Loucy (cell line): ENCODE measurements around the gene ABCB10.

Experiments used
- H2AFZ ChIP-seq: fragments of 200-600 bp; sonication (generic); 2 replicates; pipeline ENCODE4 v1.6.0; 2016; ENCODE audit warnings: antibody characterized with exemption, mild to moderate bottlenecking, low read length, moderate library complexity
- H3F3A ChIP-seq: fragments of 200-600 bp; 2 replicates; pipeline ENCODE4 v1.6.0; 2016; ENCODE audit warnings: antibody characterized with exemption, low read depth, mild to moderate bottlenecking
- H3K27me3 ChIP-seq: fragments of 200-600 bp; sonication (generic); 2 replicates; pipeline ENCODE4 v1.6.1; 2014; ENCODE audit warnings: low read length, mild to moderate bottlenecking; ENCODE audit not compliant: insufficient read depth, poor library complexity, severe bottlenecking
- H3K36me3 ChIP-seq: fragments of 200-600 bp; sonication (generic); 2 replicates; pipeline ENCODE4 v1.6.1; 2016; ENCODE audit warnings: low read length; ENCODE audit not compliant: insufficient read depth
- H3K4me1 ChIP-seq: fragments of 200-600 bp; sonication (generic); 2 replicates; pipeline ENCODE4 v1.5.1; 2014; ENCODE audit warnings: low read length, mild to moderate bottlenecking; ENCODE audit not compliant: insufficient read depth, poor library complexity, severe bottlenecking
- H3K4me2 ChIP-seq: fragments of 200-600 bp; sonication (generic); 2 replicates; pipeline ENCODE4 v1.6.0; 2014; ENCODE audit warnings: antibody characterized with exemption, low read length, low read depth, mild to moderate bottlenecking; ENCODE audit not compliant: poor library complexity, severe bottlenecking
- H3K4me3 ChIP-seq: fragments of 200-600 bp; sonication (generic); 2 replicates; pipeline ENCODE4 v1.5.1; 2014; ENCODE audit warnings: low read length, mild to moderate bottlenecking, mixed read lengths; ENCODE audit not compliant: poor library complexity, severe bottlenecking
- H3K79me2 ChIP-seq: fragments of 200-600 bp; sonication (generic); 2 replicates; pipeline ENCODE4 v1.6.1; 2014; ENCODE audit warnings: low read length; ENCODE audit not compliant: insufficient read depth
- H3K9ac ChIP-seq: fragments of 200-600 bp; sonication (generic); 2 replicates; pipeline ENCODE4 v1.6.0; 2014; ENCODE audit warnings: mild to moderate bottlenecking, low read depth, low read length, moderate library complexity; ENCODE audit not compliant: poor library complexity, severe bottlenecking
- H3K9me2 ChIP-seq: fragments of 200-600 bp; sonication (generic); replicated peaks from 2 replicates; pipeline ENCODE4 v1.6.1; 2016; ENCODE audit warnings: low read depth, low read length, mixed read lengths
- H3K9me3 ChIP-seq: fragments of 200-600 bp; sonication (generic); 2 replicates; pipeline ENCODE4 v1.6.1; 2014; ENCODE audit warnings: mild to moderate bottlenecking, antibody characterized with exemption, low read length, low read depth; ENCODE audit not compliant: insufficient read depth
- H4K20me1 ChIP-seq: fragments of 200-600 bp; sonication (generic); 2 replicates; pipeline ENCODE4 v1.6.0; 2014; ENCODE audit warnings: antibody characterized with exemption, low read length, mild to moderate bottlenecking; ENCODE audit not compliant: insufficient read depth, poor library complexity, severe bottlenecking
- CTCF ChIP-seq: fragments of 200-600 bp; sonication (generic); conservative IDR thresholded peaks from 2 replicates; pipeline ENCODE4 v1.5.1; 2014; ENCODE audit warnings: mild to moderate bottlenecking, antibody characterized with exemption, low read length
- EZH2phosphoT487 ChIP-seq: fragments of 200-600 bp; IDR thresholded peaks from 2 replicates; pipeline ENCODE4 v1.6.1; 2018; ENCODE audit warnings: antibody characterized with exemption, mild to moderate bottlenecking, moderate library complexity, borderline replicate concordance

ABCB10 gene

GRCh38 chr1:229466887-229467286 is 91.6 kb downstream of the ABCB10 start:
- H3K36me3 ChIP-seq, result peaks cover 90% of the 10 kb centered on the region
- H3K9me3 ChIP-seq, result no peaks in the 10 kb centered on the region
- H4K20me1 ChIP-seq, result no peaks in the 10 kb centered on the region
- no peaks in the 10 kb centered on the region for H3F3A ChIP-seq
- TF ChIP-seq EZH2phosphoT487 (no peak), CTCF (no peak)
- H3K4me3 ChIP-seq, result no peak overlapping the region
- H3K27me3 ChIP-seq, result no peaks in the 10 kb centered on the region
- no peaks in the 10 kb centered on the region for H3K79me2 ChIP-seq
- H3K9me2 ChIP-seq, result no peaks in the 10 kb centered on the region
- no peak overlapping the region for H2AFZ ChIP-seq
- no peak overlapping the region for H3K4me2 ChIP-seq
- H3K9ac ChIP-seq, result no peak overlapping the region
- no peaks in the 10 kb centered on the region for H3K4me1 ChIP-seq
